Measurements from ENCODE around the gene IKZF5. TPM values are rescaled to one million over a fixed set of nuclear protein-coding genes. Genes with fewer than 3 reads are reported as not detected.

Gene IKZF5
- total and polyA plus RNA-seq, 9 of the 15 experiments (the other 6 are each of a cell fraction or from before 2014, with no cell fraction given): 3.8 to 19.6 (median 12.4) TPM

GRCh38 chr10:122953902-122954730, 54.5 kb downstream of the IKZF5 start, which contains the start of gene C10orf88 (continued):
- TF ChIP-seq MLLT1 (IDR thresholded peaks at IDR 0.05) (no peak), SMARCB1 (IDR thresholded peaks at IDR 0.05; ENCODE audit: insufficient read length, low read depth) (no peak), FOXK2 (conservative IDR thresholded peaks at IDR 0.05 in 1 of 2, IDR thresholded peaks at IDR 0.05 in 1 of 2; ENCODE audit: low read depth in 2 of 2) (peak in 1 of 2 experiments; percentile 45; a peak in 2 of 4 replicates), RNF219 (CRISPR knock-in tag; IDR thresholded peaks at IDR 0.05) (no peak), DNMT1 (IDR thresholded peaks at IDR 0.05) (no peak), HMG20B (CRISPR knock-in tag; IDR thresholded peaks at IDR 0.05) (no peak), KAT2B (IDR thresholded peaks at IDR 0.05; ENCODE audit: low read depth, low read length) (no peak), U2AF2 (optimal IDR thresholded peaks at IDR 0.05; ENCODE audit: low read depth, low read length) (no peak), SAFB (IDR thresholded peaks at IDR 0.05; ENCODE audit: borderline replicate concordance, low read depth, low read length) (no peak), TFAM (CRISPR knock-in tag; conservative IDR thresholded peaks at IDR 0.05) (no peak), ETV5 (CRISPR knock-in tag; IDR thresholded peaks at IDR 0.05; ENCODE audit: low read depth) (peak; percentile 68; the same call in 1 of the 2 replicates), FIP1L1 (IDR thresholded peaks at IDR 0.05; ENCODE audit: low read depth, low read length, poor library complexity, severe bottlenecking) (no peak), KLF6 (CRISPR knock-in tag; IDR thresholded peaks at IDR 0.05; ENCODE audit: borderline replicate concordance) (no peak), HOXB6 (CRISPR knock-in tag; IDR thresholded peaks at IDR 0.05; ENCODE audit: borderline replicate concordance) (no peak)

All from K562 (cell line).